ENCODE data around the gene TBC1D24.
"Not testable (repeated sequence)": the region's sequence is repeated elsewhere in the genome, so short reads cannot be mapped to it uniquely, and the experiment has no call there.

Gene TBC1D24

DNA sequence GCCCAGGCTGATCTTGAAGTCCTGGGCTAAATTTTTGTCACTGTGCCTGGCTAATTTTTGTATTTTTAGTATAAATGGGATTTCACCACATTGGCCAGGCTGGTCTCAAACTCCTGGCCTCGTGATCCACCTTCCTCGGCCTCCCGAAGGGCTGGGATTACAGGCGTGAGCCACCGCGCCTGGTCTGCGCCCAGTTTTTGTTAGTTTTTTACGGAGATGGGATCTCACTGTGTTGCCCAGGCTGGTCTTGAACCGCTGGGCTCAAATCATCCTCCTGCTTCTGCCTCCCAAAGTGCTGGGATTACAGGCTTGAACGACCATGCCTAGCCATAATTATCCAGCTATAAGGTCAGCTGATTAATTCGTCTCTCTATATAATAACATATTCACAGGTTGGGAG, 59.0 kb downstream of the TBC1D24 start:
- DNase-seq, result no peak

- not testable (repeated sequence) for DNase-seq
Observed at GRCh38 chr16:2534335-2534734, 59.4 kb downstream of the TBC1D24 start.

GRCh38 chr16:2535625-2536013, 60.7 kb downstream of the TBC1D24 start:
- DNase-seq, result peak; percentile 51

- DNase-seq, result peak; percentile 95
Observed at GRCh38 chr16:2537451-2538379, 62.8 kb downstream of the TBC1D24 start, which contains the start of gene PDPK1. PDPK1 (plus strand) TSS chr16:2538021; CDS start chr16:2538113, 92 bp downstream.

- DNase-seq, result not testable (repeated sequence)
Observed at GRCh38 chr16:2539192-2539844, 64.4 kb downstream of the TBC1D24 start.

- DNase-seq, result not testable (repeated sequence)
Observed at GRCh38 chr16:2539845-2540458, 65.0 kb downstream of the TBC1D24 start.

DNA sequence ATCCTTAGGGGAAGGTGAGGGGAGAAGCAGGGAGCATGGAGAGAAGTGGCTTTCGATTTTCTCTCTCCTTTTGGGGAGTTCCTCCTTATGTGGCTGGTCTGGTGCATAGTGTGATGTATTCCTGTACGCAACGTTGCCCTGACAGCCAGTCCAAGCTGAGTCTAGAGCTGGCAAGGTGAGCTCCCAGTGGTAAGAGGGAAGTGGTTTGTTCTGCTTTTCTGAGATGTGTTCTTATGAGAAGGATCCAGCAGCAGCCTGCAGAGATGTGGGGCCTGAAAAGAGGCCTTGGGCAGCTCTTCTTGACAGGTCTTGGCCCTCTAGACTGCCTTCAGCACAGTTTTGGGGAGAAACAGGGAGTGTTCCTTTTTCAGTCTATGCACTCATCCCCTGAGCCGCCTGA, 66.0 kb downstream of the TBC1D24 start:
- DNase-seq, result not testable (repeated sequence)

- DNase-seq, result not testable (repeated sequence)
Observed at GRCh38 chr16:2541409-2541808, 66.5 kb downstream of the TBC1D24 start.

DNA sequence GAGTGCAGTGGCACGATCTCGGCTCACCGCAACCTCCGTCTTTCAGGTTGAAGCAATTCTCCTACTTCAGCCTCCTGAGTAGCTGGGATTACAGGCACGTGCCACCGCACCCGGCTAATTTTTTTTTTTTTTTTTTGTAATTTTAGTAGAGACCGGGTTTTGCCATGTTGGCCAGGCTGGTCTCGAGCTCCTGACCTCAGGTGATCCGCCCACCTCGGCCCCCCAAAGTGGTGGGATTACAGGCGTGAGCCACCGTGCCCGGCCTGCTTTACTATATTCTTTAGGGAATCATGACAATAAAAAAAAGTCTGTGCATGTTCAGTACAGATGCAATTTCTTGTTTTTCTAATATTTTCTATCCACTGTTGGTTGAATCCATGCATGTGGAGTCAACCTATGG, 68.8 kb downstream of the TBC1D24 start:
- DNase-seq, result not testable (repeated sequence)

DNA sequence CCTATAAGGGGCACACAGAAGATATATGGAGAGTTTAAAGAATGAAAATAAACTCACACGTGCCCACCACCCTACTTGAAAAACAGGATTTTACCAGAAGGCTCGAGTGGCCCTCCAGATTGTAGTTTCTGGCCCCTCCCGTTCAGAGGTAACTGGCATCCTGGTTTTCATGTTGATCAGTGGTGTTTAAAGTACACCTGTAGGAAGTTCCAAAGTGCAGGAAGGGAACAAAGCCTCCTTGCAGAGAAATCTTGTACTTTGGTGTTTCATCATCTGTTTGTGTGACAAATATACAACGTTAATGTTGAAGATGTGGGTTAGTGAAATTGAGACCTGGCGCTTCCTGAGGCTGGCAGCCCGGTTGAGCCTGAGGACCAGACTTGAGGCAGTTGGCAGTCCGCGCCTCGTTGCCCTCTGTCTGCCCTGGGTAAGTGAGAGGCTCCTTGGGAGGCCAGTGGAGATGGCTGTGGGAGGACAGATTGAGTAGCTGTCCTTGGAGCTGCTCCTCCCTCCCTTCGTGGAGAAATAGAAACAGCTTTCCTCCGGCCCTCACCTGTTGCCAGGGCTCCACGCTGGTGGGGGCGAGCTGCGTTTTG, 75.5 kb downstream of the TBC1D24 start:
- DNase-seq, result not testable (repeated sequence)

- peak; percentile 39 for DNase-seq
Observed at GRCh38 chr16:2551420-2551889, 76.5 kb downstream of the TBC1D24 start.

- DNase-seq, result not testable (repeated sequence)
Observed at GRCh38 chr16:2554709-2555425, 79.9 kb downstream of the TBC1D24 start.
